Keratinocyte (primary cell): ENCODE data around the gene MORN5.

ENCODE experiments used
- CTCF ChIP-seq, 3 experiments: IDR thresholded peaks in 1 of 3; conservative IDR thresholded peaks in 1 of 3; optimal IDR thresholded peaks in 1 of 3; 2 replicates in 2 of 3; 3 replicates in 1 of 3; pipeline versions ENCODE3 to v1.5.1; 2011; ENCODE audit warnings: low read length in 3 of 3, mild to moderate bottlenecking in 3 of 3, moderate library complexity in 2 of 3, control low read depth in 1 of 3, inconsistent platforms in 1 of 3; ENCODE audit not compliant: insufficient read depth in 2 of 3; ENCODE audit errors: extremely low read depth in 1 of 3
- EZH2 ChIP-seq: IDR thresholded peaks from one replicate; pipeline ENCODE4 v1.6.1; 2012; ENCODE audit warnings: inconsistent platforms, mild to moderate bottlenecking, low read length, moderate library complexity

GRCh38 chr9:122225312-122226141, 65.8 kb downstream of the MORN5 start:
- TF ChIP-seq CTCF (optimal IDR thresholded peaks at IDR 0.05 in 1 of 3, IDR thresholded peaks at IDR 0.05 in 1 of 3, conservative IDR thresholded peaks at IDR 0.05 in 1 of 3; ENCODE audit: extremely low read depth in 1 of 3, insufficient read depth in 2 of 3, low read length in 3 of 3) (no peak), EZH2 (no peak)
